HFFc6 (cell line): ENCODE results near the gene TENM4. TPM values are rescaled to one million over a fixed set of nuclear protein-coding genes. Genes with fewer than 3 reads are reported as not detected.

Experiments
- DNase-seq: peaks from one replicate; pipeline ENCODE4 v3.0.0-alpha.2; 2018
- H3K27ac Mint-ChIP-seq: 2 replicates; pipeline ENCODE4 v1.8.0; 2020; ENCODE audit warnings: mild to moderate bottlenecking, mixed read lengths
- H3K27me3 Mint-ChIP-seq: 2 replicates; pipeline ENCODE4 v1.8.0; 2021; ENCODE audit warnings: mild to moderate bottlenecking, moderate library complexity, mixed read lengths; ENCODE audit not compliant: insufficient read depth
- H3K36me3 Mint-ChIP-seq: 2 replicates; pipeline ENCODE4 v1.8.0; 2021; ENCODE audit warnings: low read depth, mixed read lengths
- H3K4me1 Mint-ChIP-seq: 2 replicates; pipeline ENCODE4 v1.8.0; 2020; ENCODE audit warnings: low read depth, mixed read lengths
- H3K4me3 Mint-ChIP-seq: 2 replicates; pipeline ENCODE4 v1.8.0; 2020; ENCODE audit warnings: mild to moderate bottlenecking, moderate library complexity, mixed read lengths
- H3K9me3 Mint-ChIP-seq: 2 replicates; pipeline ENCODE4 v1.8.0; 2020; ENCODE audit warnings: mild to moderate bottlenecking, mixed read lengths
- total RNA-seq, 6 experiments: library from RNA; stranded (reverse); fragmentation: NEBNext Ultra II Directional; extraction: Animal tissue kit (Norgen Biotek cat#: 25700); gene quantifications; 2 replicates in 1 of 6; 3 replicates in 5 of 6; pipeline ENCODE4 v1.2.3, GENCODE V29; 2021
- TF ChIP-seq, protein P1 (sequence below): fragments of 200-600 bp; sonication (generic); IDR thresholded peaks from 2 replicates; pipeline ENCODE4 v1.5.0; 2021; ENCODE audit warnings: antibody characterized with exemption, mild to moderate bottlenecking

TENM4 gene
- total RNA-seq, 6 experiments from 2014 or later: 20.9 to 45.5 (median 26.5) TPM

DNA sequence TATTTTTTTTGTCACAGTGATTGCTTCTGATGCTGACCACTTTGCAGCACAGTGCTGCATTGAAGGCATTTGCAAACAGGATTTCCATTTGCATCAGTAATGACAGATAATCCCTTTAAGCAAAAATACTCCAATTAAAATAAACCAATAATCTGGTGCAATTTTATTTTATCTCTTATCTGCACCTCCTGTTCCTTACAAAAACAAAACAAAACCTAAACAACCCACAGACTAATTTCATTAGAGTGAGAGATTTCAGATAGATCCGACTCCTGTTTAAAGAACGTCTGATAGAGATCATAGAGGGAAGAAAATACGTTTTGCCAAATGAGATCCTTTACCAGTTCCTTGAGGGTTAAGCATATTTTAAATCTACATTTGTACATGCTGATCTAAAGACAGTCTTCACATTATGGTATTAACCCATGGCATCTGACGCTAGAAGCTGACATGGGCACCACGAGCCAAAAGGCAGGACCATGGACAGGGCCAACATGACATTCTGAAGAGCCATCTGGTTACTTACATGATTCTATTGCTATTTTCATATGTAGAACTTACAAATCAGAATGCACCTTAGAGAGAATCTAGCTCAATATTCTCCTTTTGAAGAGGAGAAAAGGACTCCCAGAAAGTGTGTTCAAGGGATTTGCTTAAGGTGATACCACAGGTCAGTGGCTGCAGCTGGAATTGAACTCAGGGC, 580.0 kb downstream of the TENM4 start:
- peaks cover 27% of the 10 kb centered on the region for H3K4me1 Mint-ChIP-seq
- peaks cover 4% of the 10 kb centered on the region; the same call in 1 of the 2 replicates for H3K36me3 Mint-ChIP-seq
- no peaks in the 10 kb centered on the region for H3K9me3 Mint-ChIP-seq
- no peaks in the 10 kb centered on the region for H3K27me3 Mint-ChIP-seq
- H3K4me3 Mint-ChIP-seq: no peak overlapping the region
- H3K27ac Mint-ChIP-seq: no peak overlapping the region
- TF ChIP-seq, protein P1, sequence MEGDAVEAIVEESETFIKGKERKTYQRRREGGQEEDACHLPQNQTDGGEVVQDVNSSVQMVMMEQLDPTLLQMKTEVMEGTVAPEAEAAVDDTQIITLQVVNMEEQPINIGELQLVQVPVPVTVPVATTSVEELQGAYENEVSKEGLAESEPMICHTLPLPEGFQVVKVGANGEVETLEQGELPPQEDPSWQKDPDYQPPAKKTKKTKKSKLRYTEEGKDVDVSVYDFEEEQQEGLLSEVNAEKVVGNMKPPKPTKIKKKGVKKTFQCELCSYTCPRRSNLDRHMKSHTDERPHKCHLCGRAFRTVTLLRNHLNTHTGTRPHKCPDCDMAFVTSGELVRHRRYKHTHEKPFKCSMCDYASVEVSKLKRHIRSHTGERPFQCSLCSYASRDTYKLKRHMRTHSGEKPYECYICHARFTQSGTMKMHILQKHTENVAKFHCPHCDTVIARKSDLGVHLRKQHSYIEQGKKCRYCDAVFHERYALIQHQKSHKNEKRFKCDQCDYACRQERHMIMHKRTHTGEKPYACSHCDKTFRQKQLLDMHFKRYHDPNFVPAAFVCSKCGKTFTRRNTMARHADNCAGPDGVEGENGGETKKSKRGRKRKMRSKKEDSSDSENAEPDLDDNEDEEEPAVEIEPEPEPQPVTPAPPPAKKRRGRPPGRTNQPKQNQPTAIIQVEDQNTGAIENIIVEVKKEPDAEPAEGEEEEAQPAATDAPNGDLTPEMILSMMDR: no peak
- DNase-seq: no peak

DNA sequence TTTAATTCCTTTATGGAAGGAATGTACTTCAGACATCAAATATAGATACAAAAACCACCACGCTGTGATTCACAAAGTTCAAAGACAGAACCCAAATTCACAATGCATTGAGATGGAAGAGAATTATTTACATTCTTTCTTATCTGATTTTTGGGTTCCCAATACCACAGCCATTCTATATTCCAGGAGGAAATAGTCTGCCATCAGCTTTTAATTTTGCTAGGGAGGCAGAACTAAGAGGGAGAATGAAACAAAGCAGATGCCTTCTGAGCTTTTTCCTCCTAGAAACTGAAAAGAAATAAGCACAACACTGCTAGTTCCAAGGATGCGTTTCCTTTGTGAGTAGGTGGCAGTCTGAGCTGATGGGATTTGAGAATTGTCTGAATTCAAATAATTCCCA, 583.1 kb downstream of the TENM4 start:
- peak; percentile 0 for DNase-seq
- peaks cover 43% of the 10 kb centered on the region for H3K4me1 Mint-ChIP-seq
- H3K27ac Mint-ChIP-seq: peak overlapping the region; percentile 9; the same call in 1 of the 2 replicates
- no peak overlapping the region for H3K4me3 Mint-ChIP-seq
- TF ChIP-seq, protein P1: no peak
- no peaks in the 10 kb centered on the region for H3K9me3 Mint-ChIP-seq
- no peaks in the 10 kb centered on the region for H3K27me3 Mint-ChIP-seq
- H3K36me3 Mint-ChIP-seq: peaks cover 10% of the 10 kb centered on the region; the same call in 1 of the 2 replicates

DNA sequence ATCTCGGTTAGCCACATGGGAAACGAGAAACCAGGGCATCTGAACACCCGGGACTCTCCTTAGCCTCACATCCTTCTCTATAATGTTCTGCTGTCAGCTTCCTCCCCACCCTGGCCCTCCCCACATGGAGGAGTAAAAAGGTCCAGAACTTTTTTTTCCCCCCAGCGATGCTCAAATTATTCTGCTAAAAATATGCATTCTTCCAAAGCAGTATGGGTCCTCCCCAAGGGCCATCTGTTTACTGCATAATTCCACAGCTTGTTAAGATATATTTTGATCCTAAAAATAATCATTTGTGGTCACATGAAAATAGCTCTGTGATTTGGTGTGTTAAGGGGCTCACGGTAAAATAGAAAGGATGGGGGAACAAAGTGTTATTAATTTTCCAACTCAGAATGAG, 584.6 kb downstream of the TENM4 start:
- no peak for DNase-seq
- Mint-ChIP-seq H3K36me3 (peaks cover 10% of the 10 kb centered on the region; the same call in 1 of the 2 replicates), H3K27ac (no peak overlapping the region), H3K27me3 (no peaks in the 10 kb centered on the region), H3K4me1 (peaks cover 43% of the 10 kb centered on the region), H3K9me3 (no peaks in the 10 kb centered on the region), H3K4me3 (no peak overlapping the region)
- TF ChIP-seq, protein P1: no peak

DNA sequence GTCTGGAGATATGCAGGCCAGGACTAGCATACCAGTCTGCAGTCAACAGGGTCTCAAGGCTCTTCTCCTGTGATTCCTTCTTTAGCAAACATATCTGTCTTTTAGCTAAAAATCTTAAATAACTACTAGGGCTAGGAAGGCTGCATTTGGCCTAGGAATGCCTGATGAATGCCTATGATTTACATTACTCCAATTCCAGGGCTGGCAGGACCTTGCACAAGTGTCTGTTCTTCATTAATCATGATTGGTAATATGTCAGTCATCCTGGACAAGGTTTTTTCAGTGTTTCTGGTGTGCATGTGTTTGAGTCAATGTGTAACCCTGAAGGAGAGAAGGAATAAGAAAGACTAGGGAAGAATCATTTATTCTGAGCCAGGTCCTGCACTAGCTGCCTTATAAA, 585.7 kb downstream of the TENM4 start:
- peaks cover 43% of the 10 kb centered on the region for H3K4me1 Mint-ChIP-seq
- H3K9me3 Mint-ChIP-seq: no peaks in the 10 kb centered on the region
- no peak for DNase-seq
- TF ChIP-seq, protein P1: no peak
- no peak overlapping the region for H3K27ac Mint-ChIP-seq
- peaks cover 6% of the 10 kb centered on the region; the same call in 1 of the 2 replicates for H3K36me3 Mint-ChIP-seq
- H3K27me3 Mint-ChIP-seq: no peaks in the 10 kb centered on the region
- H3K4me3 Mint-ChIP-seq: no peak overlapping the region

DNA sequence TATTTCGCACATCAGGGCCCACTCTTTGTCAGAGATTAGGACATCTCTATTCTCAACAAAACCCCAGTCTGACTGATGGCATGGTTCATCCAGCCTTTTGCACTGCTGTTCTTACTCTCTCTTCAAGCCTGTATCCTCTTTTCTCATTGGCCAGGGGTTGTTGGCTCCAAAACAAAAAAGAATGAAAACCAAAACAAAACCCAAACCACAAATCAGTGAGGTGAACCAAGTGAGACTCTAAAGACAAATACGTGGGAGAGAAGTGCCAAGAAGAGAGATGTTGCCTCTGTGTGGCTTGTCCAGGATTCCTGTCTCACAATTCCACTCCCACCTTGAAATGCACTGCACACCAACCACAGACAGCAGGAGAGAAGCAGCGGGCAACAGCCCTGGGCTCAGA, 587.3 kb downstream of the TENM4 start:
- H3K36me3 Mint-ChIP-seq: peaks cover 6% of the 10 kb centered on the region; the same call in 1 of the 2 replicates
- no peak overlapping the region for H3K27ac Mint-ChIP-seq
- no peak for DNase-seq
- TF ChIP-seq, protein P1: no peak
- no peak overlapping the region for H3K4me3 Mint-ChIP-seq
- H3K4me1 Mint-ChIP-seq: peaks cover 42% of the 10 kb centered on the region
- H3K9me3 Mint-ChIP-seq: no peaks in the 10 kb centered on the region
- H3K27me3 Mint-ChIP-seq: no peaks in the 10 kb centered on the region
